ENCODE results near the gene ZNF280B. TPM values are rescaled to one million over a fixed set of nuclear protein-coding genes. Genes with fewer than 3 reads are reported as not detected.

Gene ZNF280B
- total and polyA plus RNA-seq, 2 experiments from 2014 or later, result 5.5 to 6.7 TPM

- TF ChIP-seq CTCF (conservative IDR thresholded peaks at IDR 0.05; ENCODE audit: low read depth in 2 of 2), result peak; percentile 57 to 60
Measured at GRCh38 chr22:22508274-22509176, at the start of gene ZNF280B (continued).

DNA sequence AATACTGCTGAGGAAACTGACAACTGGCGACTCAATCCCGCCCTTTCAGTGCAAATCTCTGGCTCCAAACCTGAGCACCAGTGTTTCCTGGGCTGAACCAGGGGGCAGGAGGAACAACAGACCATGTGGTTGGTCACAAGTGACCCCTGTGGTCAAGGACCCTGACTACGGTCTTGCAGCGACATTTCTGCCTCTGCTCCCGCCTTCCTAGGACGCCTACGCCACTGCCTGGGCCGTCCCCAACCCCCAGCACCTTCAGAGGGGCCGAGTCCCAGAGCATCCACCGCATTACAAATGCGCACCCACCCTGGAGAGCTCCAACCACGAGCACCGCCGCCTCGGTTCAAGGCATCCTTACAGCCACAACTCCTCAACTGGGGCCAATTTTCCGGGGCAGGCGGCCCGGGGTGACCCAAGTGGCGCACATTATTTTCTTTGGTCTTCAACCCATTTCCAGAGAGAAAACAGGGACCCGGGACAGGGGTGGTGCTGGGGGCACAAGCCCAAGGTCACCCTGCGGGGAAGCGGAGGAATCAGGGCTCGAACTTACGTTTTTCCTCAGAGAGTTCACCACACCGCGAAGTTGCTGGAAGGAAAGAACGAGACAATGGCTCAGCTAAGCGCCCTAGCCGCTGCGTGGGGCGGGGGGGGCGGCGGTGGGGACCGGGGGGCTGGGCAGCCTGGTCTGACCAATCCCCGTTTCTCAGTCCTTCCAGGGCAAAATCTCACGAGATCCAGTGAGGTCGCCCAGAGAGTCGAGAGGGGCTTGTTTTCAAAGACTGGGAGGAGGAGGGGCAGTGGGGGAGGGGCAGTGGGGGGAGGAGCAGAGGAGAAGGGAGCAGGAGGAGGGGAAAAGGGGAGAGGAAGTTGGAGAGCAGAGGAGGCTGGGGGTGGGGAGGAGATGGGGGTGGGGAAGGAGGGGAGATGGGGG lies 48.7 kb upstream of the ZNF280B start:
- Histone ChIP-seq H3K27me3 (ENCODE audit: insufficient read depth) (peaks cover 81% of the 10 kb centered on the region), H3F3A (replicated peaks; ENCODE audit: low read depth) (no peaks in the 10 kb centered on the region), H3K4me3 (no peak overlapping the region), H3K4me1 (ENCODE audit: insufficient read depth) (no peaks in the 10 kb centered on the region), H3K9me2 (ENCODE audit: insufficient read depth) (no peaks in the 10 kb centered on the region), H3K79me2 (replicated peaks; ENCODE audit: insufficient read depth) (no peaks in the 10 kb centered on the region), H2AFZ (no peak overlapping the region), H3K27ac (ENCODE audit: low read depth) (no peak overlapping the region), H3K4me2 (no peak overlapping the region), H4K20me1 (replicated peaks; ENCODE audit: insufficient read depth) (no peaks in the 10 kb centered on the region), H3K36me3 (ENCODE audit: insufficient read depth) (no peaks in the 10 kb centered on the region)
- ATAC-seq (no peak), DNase-seq (ENCODE audit: low spot score) (no peak)
- Mint-ChIP-seq H3K4me1 (no peaks in the 10 kb centered on the region; the same call in 2 of the 3 replicates), H3K27ac (no peak overlapping the region), H3K36me3 (ENCODE audit: low read depth) (peaks cover 8% of the 10 kb centered on the region; the same call in 2 of the 3 replicates), H3K4me3 (no peak overlapping the region), H3K27me3 (ENCODE audit: insufficient read depth, low read depth, poor library complexity) (peaks cover 72% of the 10 kb centered on the region), H3K9me3 (peaks cover 32% of the 10 kb centered on the region)
- TF ChIP-seq CTCF (conservative IDR thresholded peaks at IDR 0.05; ENCODE audit: low read depth in 2 of 2), result no peak
- TF ChIP-seq EZH2phosphoT487 (IDR thresholded peaks at IDR 0.05; ENCODE audit: unreplicated experiment), result no peak
- TF ChIP-seq, protein P1, sequence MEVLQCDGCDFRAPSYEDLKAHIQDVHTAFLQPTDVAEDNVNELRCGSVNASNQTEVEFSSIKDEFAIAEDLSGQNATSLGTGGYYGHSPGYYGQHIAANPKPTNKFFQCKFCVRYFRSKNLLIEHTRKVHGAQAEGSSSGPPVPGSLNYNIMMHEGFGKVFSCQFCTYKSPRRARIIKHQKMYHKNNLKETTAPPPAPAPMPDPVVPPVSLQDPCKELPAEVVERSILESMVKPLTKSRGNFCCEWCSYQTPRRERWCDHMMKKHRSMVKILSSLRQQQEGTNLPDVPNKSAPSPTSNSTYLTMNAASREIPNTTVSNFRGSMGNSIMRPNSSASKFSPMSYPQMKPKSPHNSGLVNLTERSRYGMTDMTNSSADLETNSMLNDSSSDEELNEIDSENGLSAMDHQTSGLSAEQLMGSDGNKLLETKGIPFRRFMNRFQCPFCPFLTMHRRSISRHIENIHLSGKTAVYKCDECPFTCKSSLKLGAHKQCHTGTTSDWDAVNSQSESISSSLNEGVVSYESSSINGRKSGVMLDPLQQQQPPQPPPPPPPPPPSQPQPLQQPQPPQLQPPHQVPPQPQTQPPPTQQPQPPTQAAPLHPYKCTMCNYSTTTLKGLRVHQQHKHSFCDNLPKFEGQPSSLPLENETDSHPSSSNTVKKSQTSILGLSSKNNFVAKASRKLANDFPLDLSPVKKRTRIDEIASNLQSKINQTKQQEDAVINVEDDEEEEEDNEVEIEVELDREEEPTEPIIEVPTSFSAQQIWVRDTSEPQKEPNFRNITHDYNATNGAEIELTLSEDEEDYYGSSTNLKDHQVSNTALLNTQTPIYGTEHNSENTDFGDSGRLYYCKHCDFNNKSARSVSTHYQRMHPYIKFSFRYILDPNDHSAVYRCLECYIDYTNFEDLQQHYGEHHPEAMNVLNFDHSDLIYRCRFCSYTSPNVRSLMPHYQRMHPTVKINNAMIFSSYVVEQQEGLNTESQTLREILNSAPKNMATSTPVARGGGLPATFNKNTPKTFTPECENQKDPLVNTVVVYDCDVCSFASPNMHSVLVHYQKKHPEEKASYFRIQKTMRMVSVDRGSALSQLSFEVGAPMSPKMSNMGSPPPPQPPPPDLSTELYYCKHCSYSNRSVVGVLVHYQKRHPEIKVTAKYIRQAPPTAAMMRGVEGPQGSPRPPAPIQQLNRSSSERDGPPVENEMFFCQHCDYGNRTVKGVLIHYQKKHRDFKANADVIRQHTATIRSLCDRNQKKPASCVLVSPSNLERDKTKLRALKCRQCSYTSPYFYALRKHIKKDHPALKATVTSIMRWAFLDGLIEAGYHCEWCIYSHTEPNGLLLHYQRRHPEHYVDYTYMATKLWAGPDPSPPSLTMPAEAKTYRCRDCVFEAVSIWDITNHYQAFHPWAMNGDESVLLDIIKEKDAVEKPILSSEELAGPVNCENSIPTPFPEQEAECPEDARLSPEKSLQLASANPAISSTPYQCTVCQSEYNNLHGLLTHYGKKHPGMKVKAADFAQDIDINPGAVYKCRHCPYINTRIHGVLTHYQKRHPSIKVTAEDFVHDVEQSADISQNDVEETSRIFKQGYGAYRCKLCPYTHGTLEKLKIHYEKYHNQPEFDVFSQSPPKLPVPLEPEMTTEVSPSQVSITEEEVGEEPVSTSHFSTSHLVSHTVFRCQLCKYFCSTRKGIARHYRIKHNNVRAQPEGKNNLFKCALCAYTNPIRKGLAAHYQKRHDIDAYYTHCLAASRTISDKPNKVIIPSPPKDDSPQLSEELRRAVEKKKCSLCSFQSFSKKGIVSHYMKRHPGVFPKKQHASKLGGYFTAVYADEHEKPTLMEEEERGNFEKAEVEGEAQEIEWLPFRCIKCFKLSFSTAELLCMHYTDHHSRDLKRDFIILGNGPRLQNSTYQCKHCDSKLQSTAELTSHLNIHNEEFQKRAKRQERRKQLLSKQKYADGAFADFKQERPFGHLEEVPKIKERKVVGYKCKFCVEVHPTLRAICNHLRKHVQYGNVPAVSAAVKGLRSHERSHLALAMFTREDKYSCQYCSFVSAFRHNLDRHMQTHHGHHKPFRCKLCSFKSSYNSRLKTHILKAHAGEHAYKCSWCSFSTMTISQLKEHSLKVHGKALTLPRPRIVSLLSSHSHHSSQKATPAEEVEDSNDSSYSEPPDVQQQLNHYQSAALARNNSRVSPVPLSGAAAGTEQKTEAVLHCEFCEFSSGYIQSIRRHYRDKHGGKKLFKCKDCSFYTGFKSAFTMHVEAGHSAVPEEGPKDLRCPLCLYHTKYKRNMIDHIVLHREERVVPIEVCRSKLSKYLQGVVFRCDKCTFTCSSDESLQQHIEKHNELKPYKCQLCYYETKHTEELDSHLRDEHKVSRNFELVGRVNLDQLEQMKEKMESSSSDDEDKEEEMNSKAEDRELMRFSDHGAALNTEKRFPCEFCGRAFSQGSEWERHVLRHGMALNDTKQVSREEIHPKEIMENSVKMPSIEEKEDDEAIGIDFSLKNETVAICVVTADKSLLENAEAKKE (CRISPR knock-in tag; IDR thresholded peaks at IDR 0.05), result no peak
- TF ChIP-seq EZH2 (IDR thresholded peaks at IDR 0.05; ENCODE audit: low read depth, unreplicated experiment), result no peak
- TF ChIP-seq JUNB (IDR thresholded peaks at IDR 0.05; ENCODE audit: unreplicated experiment), result no peak
- TF ChIP-seq, protein P2, sequence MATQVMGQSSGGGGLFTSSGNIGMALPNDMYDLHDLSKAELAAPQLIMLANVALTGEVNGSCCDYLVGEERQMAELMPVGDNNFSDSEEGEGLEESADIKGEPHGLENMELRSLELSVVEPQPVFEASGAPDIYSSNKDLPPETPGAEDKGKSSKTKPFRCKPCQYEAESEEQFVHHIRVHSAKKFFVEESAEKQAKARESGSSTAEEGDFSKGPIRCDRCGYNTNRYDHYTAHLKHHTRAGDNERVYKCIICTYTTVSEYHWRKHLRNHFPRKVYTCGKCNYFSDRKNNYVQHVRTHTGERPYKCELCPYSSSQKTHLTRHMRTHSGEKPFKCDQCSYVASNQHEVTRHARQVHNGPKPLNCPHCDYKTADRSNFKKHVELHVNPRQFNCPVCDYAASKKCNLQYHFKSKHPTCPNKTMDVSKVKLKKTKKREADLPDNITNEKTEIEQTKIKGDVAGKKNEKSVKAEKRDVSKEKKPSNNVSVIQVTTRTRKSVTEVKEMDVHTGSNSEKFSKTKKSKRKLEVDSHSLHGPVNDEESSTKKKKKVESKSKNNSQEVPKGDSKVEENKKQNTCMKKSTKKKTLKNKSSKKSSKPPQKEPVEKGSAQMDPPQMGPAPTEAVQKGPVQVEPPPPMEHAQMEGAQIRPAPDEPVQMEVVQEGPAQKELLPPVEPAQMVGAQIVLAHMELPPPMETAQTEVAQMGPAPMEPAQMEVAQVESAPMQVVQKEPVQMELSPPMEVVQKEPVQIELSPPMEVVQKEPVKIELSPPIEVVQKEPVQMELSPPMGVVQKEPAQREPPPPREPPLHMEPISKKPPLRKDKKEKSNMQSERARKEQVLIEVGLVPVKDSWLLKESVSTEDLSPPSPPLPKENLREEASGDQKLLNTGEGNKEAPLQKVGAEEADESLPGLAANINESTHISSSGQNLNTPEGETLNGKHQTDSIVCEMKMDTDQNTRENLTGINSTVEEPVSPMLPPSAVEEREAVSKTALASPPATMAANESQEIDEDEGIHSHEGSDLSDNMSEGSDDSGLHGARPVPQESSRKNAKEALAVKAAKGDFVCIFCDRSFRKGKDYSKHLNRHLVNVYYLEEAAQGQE (IDR thresholded peaks at IDR 0.05; ENCODE audit: unreplicated experiment), result no peak

Data from GM23338 (cell line).